Neural cell (in vitro differentiated cells): ENCODE measurements around the gene MACC1.

Experiments
- EP300 ChIP-seq: fragments of 450-650 bp; conservative IDR thresholded peaks from 2 replicates; pipeline ENCODE4 v1.6.1; 2014; ENCODE audit warnings: antibody characterized with exemption, mild to moderate bottlenecking, moderate library complexity; ENCODE audit not compliant: poor library complexity, severe bottlenecking
- EZH2 ChIP-seq: fragments of 200-600, 300-800 bp; shearing (Covaris generic), sonication (generic); IDR thresholded peaks from 2 replicates; pipeline ENCODE4 v1.6.1; 2014; ENCODE audit warnings: antibody characterized with exemption, low read length, borderline replicate concordance, mild to moderate bottlenecking; ENCODE audit not compliant: insufficient read depth, poor library complexity, severe bottlenecking
- MXI1 ChIP-seq: fragments of 450-650 bp; conservative IDR thresholded peaks from 2 replicates; pipeline ENCODE4 v1.6.1; 2014; ENCODE audit warnings: antibody characterized with exemption, mild to moderate bottlenecking; ENCODE audit not compliant: poor library complexity, severe bottlenecking
- POLR2AphosphoS5 ChIP-seq: IDR thresholded peaks from 2 replicates; pipeline ENCODE4 v1.6.1; 2012
- RAD21 ChIP-seq: fragments of 450-650 bp; conservative IDR thresholded peaks from 2 replicates; pipeline ENCODE4 v1.6.1; 2014; ENCODE audit warnings: antibody characterized with exemption, mild to moderate bottlenecking, moderate library complexity
- SMC3 ChIP-seq: fragments of 450-650 bp; conservative IDR thresholded peaks from 2 replicates; pipeline ENCODE4 v1.6.1; 2014; ENCODE audit warnings: antibody characterized with exemption, mild to moderate bottlenecking, moderate library complexity; ENCODE audit not compliant: poor library complexity
- TAF1 ChIP-seq: IDR thresholded peaks from 2 replicates; pipeline ENCODE4 v1.6.1; 2012; ENCODE audit warnings: low read depth
- TF ChIP-seq, protein P1 (sequence below): fragments of 450-650 bp; IDR thresholded peaks from 2 replicates; pipeline ENCODE4 v1.5.1; 2014; ENCODE audit warnings: antibody characterized with exemption, mild to moderate bottlenecking, moderate library complexity; ENCODE audit not compliant: poor library complexity, severe bottlenecking
- TF ChIP-seq, protein P2 (sequence below): IDR thresholded peaks from 2 replicates; pipeline ENCODE4 v1.6.1; 2012; ENCODE audit warnings: borderline replicate concordance

GRCh38 chr7:20141666-20142065 is 75.5 kb downstream of the MACC1 start:
- no peak for TF ChIP-seq EZH2
- TF ChIP-seq POLR2AphosphoS5: peak; percentile 77
- TF ChIP-seq, protein P1, sequence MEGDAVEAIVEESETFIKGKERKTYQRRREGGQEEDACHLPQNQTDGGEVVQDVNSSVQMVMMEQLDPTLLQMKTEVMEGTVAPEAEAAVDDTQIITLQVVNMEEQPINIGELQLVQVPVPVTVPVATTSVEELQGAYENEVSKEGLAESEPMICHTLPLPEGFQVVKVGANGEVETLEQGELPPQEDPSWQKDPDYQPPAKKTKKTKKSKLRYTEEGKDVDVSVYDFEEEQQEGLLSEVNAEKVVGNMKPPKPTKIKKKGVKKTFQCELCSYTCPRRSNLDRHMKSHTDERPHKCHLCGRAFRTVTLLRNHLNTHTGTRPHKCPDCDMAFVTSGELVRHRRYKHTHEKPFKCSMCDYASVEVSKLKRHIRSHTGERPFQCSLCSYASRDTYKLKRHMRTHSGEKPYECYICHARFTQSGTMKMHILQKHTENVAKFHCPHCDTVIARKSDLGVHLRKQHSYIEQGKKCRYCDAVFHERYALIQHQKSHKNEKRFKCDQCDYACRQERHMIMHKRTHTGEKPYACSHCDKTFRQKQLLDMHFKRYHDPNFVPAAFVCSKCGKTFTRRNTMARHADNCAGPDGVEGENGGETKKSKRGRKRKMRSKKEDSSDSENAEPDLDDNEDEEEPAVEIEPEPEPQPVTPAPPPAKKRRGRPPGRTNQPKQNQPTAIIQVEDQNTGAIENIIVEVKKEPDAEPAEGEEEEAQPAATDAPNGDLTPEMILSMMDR: no peak
- TF ChIP-seq EP300: peak; percentile 95
- no peak for TF ChIP-seq TAF1
- TF ChIP-seq SMC3: peak; percentile 34
- TF ChIP-seq, protein P2, sequence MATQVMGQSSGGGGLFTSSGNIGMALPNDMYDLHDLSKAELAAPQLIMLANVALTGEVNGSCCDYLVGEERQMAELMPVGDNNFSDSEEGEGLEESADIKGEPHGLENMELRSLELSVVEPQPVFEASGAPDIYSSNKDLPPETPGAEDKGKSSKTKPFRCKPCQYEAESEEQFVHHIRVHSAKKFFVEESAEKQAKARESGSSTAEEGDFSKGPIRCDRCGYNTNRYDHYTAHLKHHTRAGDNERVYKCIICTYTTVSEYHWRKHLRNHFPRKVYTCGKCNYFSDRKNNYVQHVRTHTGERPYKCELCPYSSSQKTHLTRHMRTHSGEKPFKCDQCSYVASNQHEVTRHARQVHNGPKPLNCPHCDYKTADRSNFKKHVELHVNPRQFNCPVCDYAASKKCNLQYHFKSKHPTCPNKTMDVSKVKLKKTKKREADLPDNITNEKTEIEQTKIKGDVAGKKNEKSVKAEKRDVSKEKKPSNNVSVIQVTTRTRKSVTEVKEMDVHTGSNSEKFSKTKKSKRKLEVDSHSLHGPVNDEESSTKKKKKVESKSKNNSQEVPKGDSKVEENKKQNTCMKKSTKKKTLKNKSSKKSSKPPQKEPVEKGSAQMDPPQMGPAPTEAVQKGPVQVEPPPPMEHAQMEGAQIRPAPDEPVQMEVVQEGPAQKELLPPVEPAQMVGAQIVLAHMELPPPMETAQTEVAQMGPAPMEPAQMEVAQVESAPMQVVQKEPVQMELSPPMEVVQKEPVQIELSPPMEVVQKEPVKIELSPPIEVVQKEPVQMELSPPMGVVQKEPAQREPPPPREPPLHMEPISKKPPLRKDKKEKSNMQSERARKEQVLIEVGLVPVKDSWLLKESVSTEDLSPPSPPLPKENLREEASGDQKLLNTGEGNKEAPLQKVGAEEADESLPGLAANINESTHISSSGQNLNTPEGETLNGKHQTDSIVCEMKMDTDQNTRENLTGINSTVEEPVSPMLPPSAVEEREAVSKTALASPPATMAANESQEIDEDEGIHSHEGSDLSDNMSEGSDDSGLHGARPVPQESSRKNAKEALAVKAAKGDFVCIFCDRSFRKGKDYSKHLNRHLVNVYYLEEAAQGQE: peak; percentile 59
- TF ChIP-seq RAD21: peak; percentile 51
- no peak for TF ChIP-seq MXI1
